CD4-positive, alpha-beta T cell (primary cell): ENCODE data around the gene ATG7. TPM values are rescaled to one million over a fixed set of nuclear protein-coding genes. Genes with fewer than 3 reads are reported as not detected.

ENCODE experiments used
- ATAC-seq: fragments of 200-7000 bp; cut with Tn5 transposase; one replicate; pipeline ENCODE4 v1.10.0; 2022; ENCODE audit warnings: mild to moderate bottlenecking; ENCODE audit not compliant: poor library complexity
- CTCF ChIA-PET: fragments of 350-600 bp; sonication (Branson Sonifier 250); formaldehyde crosslinking; loops from one replicate; lab custom pipeline; 2021; ENCODE audit warnings: antibody characterized with exemption, inconsistent platforms; lab: Charles Lee
- POLR2A ChIA-PET: fragments of 350-600 bp; sonication (Branson Sonifier 250); formaldehyde crosslinking; loops from one replicate; lab custom pipeline; 2021; ENCODE audit warnings: antibody characterized with exemption, inconsistent platforms; lab: Charles Lee
- DNase-seq, 14 experiments: peaks; one replicate each; pipeline ENCODE4 v3.0.0-alpha.2; 2013 to 2020; ENCODE audit warnings: mixed read lengths in 2 of 14
- H3K27ac ChIP-seq, 2 donors: one replicate each; pipeline versions ENCODE4 v1.5.1 to v1.7.0; 2013; ENCODE audit warnings: low read length in 2 of 2, low read depth in 1 of 2, mild to moderate bottlenecking in 1 of 2
- H3K27me3 ChIP-seq, 2 experiments: 1 replicate in 1 of 2; 2 replicates in 1 of 2; pipeline versions ENCODE4 v1.6.1 to v1.7.0; 2013; ENCODE audit warnings: low read length in 2 of 2, control low read depth in 1 of 2, mild to moderate bottlenecking in 1 of 2, moderate library complexity in 1 of 2; ENCODE audit not compliant: insufficient read depth in 2 of 2, control insufficient read depth in 1 of 2
- H3K36me3 ChIP-seq: one replicate; pipeline ENCODE4 v1.6.1; 2013; ENCODE audit warnings: low read length, control low read depth; ENCODE audit not compliant: insufficient read depth
- H3K4me1 ChIP-seq: one replicate; pipeline ENCODE4 v1.6.1; 2013; ENCODE audit warnings: low read length, control low read depth; ENCODE audit not compliant: insufficient read depth
- H3K4me3 ChIP-seq: one replicate; pipeline ENCODE4 v1.5.1; 2013; ENCODE audit warnings: mild to moderate bottlenecking, low read length, moderate library complexity
- H3K9me3 ChIP-seq, 2 experiments: 1 replicate in 1 of 2; 2 replicates in 1 of 2; pipeline versions ENCODE4 v1.6.1 to v1.7.0; 2013; ENCODE audit warnings: low read length in 2 of 2, mild to moderate bottlenecking in 2 of 2, control low read depth in 1 of 2, moderate library complexity in 1 of 2; ENCODE audit not compliant: control insufficient read depth in 1 of 2, insufficient read depth in 1 of 2
- H3K27ac Mint-ChIP-seq: one replicate; pipeline ENCODE4 v1.8.0; 2020; ENCODE audit warnings: mixed read lengths
- H3K27me3 Mint-ChIP-seq: one replicate; pipeline ENCODE4 v1.8.0; 2021; ENCODE audit warnings: mixed read lengths
- H3K36me3 Mint-ChIP-seq: one replicate; pipeline ENCODE4 v1.8.0; 2021; ENCODE audit warnings: low read depth, mixed read lengths
- H3K4me1 Mint-ChIP-seq: one replicate; pipeline ENCODE4 v1.8.0; 2021; ENCODE audit warnings: low read depth, mixed read lengths
- H3K4me3 Mint-ChIP-seq: one replicate; pipeline ENCODE4 v1.8.0; 2020; ENCODE audit warnings: mild to moderate bottlenecking, mixed read lengths
- H3K9me3 Mint-ChIP-seq: one replicate; pipeline ENCODE4 v1.8.0; 2020; ENCODE audit warnings: mixed read lengths
- intact Hi-C, 2 experiments: fragments of 100-400 bp; cut with DNase I in 1 of 2; cut with micrococcal nuclease in 1 of 2; formaldehyde crosslinking; loops; one replicate each; pipeline versions ENCODE4 v1.15.1 to v1.9.0; 2023 to 2025; cut with DNase I, micrococcal nuclease
- total RNA-seq, 174 experiments: library from RNA in 2 of 174; stranded (reverse) in 2 of 174; gene quantifications; one replicate each; pipeline ENCODE4 v1.2.3 and lab custom pipeline; 2021 to 2026
- TF ChIP-seq, protein P1 (sequence below): fragments of 200-600 bp; IDR thresholded peaks from one replicate; pipeline ENCODE4 v1.8.0; 2022; ENCODE audit warnings: antibody characterized with exemption, mild to moderate bottlenecking

Gene ATG7
- total RNA-seq, 2 experiments from 2014 or later = 21.4 to 25.7 TPM

DNA sequence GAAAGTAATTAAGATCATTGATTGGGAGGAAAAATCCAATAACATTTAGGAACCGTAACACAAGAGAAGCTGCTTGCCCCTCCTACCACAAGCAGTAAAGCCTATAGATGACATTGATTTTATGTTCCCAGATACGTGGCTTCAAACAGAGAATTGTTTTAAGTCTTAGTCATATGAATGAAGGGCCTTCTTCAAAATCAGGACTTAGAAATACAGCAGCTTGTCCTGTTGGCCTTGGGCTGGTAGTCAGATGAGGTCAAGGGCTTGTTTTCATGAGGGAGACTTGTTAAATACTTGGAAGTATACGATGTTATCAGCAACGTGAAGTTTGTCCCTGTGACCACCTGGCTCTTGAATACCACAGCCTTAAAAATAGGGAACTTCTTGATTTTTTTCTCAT is 257.1 kb downstream of the ATG7 start:
- no peak for ATAC-seq
- Mint-ChIP-seq H3K4me3 (no peak overlapping the region), H3K27ac (no peak overlapping the region), H3K4me1 (no peaks in the 10 kb centered on the region), H3K9me3 (no peaks in the 10 kb centered on the region), H3K36me3 (peaks cover 18% of the 10 kb centered on the region), H3K27me3 (no peaks in the 10 kb centered on the region)
- TF ChIP-seq, protein P1, sequence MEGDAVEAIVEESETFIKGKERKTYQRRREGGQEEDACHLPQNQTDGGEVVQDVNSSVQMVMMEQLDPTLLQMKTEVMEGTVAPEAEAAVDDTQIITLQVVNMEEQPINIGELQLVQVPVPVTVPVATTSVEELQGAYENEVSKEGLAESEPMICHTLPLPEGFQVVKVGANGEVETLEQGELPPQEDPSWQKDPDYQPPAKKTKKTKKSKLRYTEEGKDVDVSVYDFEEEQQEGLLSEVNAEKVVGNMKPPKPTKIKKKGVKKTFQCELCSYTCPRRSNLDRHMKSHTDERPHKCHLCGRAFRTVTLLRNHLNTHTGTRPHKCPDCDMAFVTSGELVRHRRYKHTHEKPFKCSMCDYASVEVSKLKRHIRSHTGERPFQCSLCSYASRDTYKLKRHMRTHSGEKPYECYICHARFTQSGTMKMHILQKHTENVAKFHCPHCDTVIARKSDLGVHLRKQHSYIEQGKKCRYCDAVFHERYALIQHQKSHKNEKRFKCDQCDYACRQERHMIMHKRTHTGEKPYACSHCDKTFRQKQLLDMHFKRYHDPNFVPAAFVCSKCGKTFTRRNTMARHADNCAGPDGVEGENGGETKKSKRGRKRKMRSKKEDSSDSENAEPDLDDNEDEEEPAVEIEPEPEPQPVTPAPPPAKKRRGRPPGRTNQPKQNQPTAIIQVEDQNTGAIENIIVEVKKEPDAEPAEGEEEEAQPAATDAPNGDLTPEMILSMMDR = no peak
- CTCF ChIA-PET = no interaction called here
- Histone ChIP-seq H3K27me3 (no peaks in the 10 kb centered on the region), H3K4me3 (no peak overlapping the region), H3K4me1 (no peaks in the 10 kb centered on the region), H3K9me3 (no peaks in the 10 kb centered on the region), H3K27ac (no peak overlapping the region), H3K36me3 (no peaks in the 10 kb centered on the region)
- POLR2A ChIA-PET = no interaction called here
- DNase-seq = no peak
- intact Hi-C loops = no loop called here

DNA sequence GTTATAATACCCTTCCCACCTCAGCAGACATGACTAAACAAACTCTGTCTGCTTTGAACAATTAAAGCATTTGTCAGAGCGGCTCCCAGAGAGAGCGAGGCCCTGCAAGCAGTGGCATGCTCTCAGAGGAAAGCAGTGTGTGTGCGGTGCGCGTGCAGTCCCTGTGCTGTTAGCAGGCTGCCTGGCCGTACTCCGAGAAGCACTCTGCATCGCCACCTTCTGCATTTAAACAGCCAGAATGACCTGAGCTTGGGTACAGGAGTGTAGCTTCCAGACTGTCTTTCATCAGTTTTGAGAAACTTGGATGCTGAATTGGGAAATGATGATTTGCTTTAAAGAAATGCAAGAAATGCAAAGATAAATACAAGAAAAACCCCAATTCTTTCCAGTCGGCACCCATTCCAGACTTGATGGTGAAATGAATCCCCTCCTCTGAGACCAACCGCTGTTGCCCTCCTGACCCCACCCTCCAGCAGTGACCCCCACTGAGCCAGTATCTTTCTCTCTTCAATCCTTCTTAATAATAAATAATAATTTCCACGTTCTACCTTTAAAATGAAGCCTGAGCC is 258.0 kb downstream of the ATG7 start:
- H3K36me3 ChIP-seq = no peaks in the 10 kb centered on the region
- H3K27ac ChIP-seq = no peak overlapping the region
- ChIA-PET CTCF (no interaction called here), POLR2A (no interaction called here)
- H3K4me3 ChIP-seq = no peak overlapping the region
- H3K36me3 Mint-ChIP-seq = peaks cover 18% of the 10 kb centered on the region
- H3K27me3 ChIP-seq = no peaks in the 10 kb centered on the region
- no peak overlapping the region for H3K27ac Mint-ChIP-seq
- H3K4me3 Mint-ChIP-seq = no peak overlapping the region
- H3K9me3 ChIP-seq = no peaks in the 10 kb centered on the region
- no peaks in the 10 kb centered on the region for H3K27me3 Mint-ChIP-seq
- TF ChIP-seq, protein P1 = no peak
- no peaks in the 10 kb centered on the region for H3K4me1 ChIP-seq
- H3K4me1 Mint-ChIP-seq = no peaks in the 10 kb centered on the region
- intact Hi-C loops = no loop called here
- DNase-seq = no peak
- no peak for ATAC-seq
- no peaks in the 10 kb centered on the region for H3K9me3 Mint-ChIP-seq

DNA sequence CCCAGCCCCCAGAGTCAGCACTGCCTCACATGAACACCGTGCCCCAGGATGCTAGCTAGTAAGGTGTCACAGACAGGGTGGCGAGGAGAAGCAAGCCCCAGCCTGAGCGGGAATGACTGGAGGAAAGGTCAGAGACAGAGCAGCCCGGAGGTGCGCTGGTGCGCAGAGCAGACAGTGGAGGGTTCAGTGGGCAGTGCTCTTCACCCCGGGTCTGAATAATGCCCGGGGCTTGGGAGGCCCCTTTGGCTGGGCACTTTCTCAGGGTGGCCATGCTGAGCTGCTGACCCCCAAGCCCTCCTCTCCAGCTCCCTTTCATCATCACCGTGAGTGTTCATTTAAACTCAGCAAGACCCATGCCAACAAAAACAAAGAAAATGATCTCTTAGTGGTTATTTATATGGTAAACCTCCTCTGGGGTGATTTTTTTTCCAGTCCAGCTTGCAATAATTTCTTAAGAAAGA is 260.8 kb downstream of the ATG7 start:
- no peaks in the 10 kb centered on the region for H3K27me3 ChIP-seq
- ATAC-seq (no peak), DNase-seq (no peak)
- H3K4me1 Mint-ChIP-seq = no peaks in the 10 kb centered on the region
- peaks cover 4% of the 10 kb centered on the region for H3K36me3 Mint-ChIP-seq
- POLR2A ChIA-PET = no interaction called here
- H3K27me3 Mint-ChIP-seq = no peaks in the 10 kb centered on the region
- no peaks in the 10 kb centered on the region for H3K9me3 Mint-ChIP-seq
- intact Hi-C loops = no loop called here
- H3K4me1 ChIP-seq = no peaks in the 10 kb centered on the region
- CTCF ChIA-PET = no interaction called here
- H3K27ac Mint-ChIP-seq = no peak overlapping the region
- H3K4me3 Mint-ChIP-seq = no peak overlapping the region
- H3K9me3 ChIP-seq = no peaks in the 10 kb centered on the region
- no peak overlapping the region for H3K27ac ChIP-seq
- no peaks in the 10 kb centered on the region for H3K36me3 ChIP-seq
- TF ChIP-seq, protein P1 = no peak
- H3K4me3 ChIP-seq = no peak overlapping the region
